ENCODE data around the gene SRGAP1.
"Not testable (repeated sequence)": the region's sequence is repeated elsewhere in the genome, so short reads cannot be mapped to it uniquely, and the experiment has no call there.

The SRGAP1 gene

DNA sequence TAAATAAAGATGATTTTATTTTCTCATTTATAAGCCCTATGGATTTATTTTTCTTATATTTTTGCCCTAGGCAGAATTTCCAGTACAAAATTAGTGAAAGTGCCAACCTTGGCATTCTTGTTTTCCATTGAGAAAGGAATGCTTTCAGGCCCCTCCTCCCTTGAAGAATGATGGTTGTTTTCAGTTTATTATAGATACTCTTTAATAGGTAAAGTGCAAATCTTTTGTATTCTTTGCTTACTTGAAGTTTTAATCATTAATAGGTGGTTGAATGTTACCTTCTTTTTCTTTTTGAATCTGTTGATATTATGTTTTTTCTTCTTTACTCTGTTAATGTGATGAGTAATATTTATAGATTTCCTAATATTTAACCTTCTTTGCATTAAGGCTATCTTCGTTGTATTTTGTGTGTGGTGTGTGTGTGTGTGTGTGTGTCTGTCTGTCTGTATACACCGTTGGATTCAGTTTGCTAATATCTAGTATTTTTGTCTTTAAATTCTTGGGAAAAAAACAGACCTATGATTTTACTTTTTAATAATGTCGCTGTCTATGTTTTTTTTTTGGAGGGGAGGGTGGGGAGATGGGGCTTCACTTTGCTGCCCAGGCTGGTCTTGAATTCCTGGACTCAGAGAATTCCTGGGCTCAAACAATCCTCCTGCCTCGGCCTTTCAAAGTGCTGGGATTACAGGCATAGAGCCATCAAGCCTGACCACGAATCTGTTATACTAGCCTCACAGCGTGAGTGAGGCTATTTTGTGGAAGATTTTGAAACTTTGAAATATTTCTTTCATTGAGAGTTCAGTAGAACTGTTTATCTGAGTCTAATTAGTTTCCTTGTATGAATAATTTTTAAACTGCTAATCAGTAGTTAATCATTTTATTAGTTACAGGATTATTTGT lies 13.5 kb downstream of the SRGAP1 start:
- no peak for DNase-seq (ENCODE audit: low read depth)
- TF ChIP-seq, protein P1, sequence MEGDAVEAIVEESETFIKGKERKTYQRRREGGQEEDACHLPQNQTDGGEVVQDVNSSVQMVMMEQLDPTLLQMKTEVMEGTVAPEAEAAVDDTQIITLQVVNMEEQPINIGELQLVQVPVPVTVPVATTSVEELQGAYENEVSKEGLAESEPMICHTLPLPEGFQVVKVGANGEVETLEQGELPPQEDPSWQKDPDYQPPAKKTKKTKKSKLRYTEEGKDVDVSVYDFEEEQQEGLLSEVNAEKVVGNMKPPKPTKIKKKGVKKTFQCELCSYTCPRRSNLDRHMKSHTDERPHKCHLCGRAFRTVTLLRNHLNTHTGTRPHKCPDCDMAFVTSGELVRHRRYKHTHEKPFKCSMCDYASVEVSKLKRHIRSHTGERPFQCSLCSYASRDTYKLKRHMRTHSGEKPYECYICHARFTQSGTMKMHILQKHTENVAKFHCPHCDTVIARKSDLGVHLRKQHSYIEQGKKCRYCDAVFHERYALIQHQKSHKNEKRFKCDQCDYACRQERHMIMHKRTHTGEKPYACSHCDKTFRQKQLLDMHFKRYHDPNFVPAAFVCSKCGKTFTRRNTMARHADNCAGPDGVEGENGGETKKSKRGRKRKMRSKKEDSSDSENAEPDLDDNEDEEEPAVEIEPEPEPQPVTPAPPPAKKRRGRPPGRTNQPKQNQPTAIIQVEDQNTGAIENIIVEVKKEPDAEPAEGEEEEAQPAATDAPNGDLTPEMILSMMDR (IDR thresholded peaks at IDR 0.05; ENCODE audit: insufficient read depth, low read depth, low read length, missing control alignments): no peak
- no peak overlapping the region for H3K4me3 ChIP-seq (ENCODE audit: low read depth, low read length)

DNA sequence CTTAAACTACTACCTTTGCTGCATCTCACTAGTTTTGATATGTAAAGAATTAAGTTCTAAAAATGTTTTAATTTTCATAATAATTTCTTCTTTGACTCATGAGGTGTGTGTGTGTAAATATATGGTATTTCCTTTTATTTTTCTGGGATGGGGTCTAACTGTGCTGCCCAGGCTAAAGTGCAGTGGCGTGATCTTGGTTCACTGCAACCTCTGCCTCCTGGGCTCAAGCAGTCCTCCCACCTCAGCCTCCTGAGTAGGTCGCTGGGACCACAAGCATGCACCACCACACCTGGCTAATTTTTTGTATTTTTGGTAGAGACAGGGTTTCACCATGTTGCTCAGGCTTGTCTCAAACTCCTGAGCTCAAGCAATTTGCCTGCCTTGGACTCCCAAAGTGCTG lies 15.4 kb downstream of the SRGAP1 start:
- H3K4me3 ChIP-seq (ENCODE audit: low read depth, low read length); DNase-seq (ENCODE audit: low read depth): not testable (repeated sequence)

DNA sequence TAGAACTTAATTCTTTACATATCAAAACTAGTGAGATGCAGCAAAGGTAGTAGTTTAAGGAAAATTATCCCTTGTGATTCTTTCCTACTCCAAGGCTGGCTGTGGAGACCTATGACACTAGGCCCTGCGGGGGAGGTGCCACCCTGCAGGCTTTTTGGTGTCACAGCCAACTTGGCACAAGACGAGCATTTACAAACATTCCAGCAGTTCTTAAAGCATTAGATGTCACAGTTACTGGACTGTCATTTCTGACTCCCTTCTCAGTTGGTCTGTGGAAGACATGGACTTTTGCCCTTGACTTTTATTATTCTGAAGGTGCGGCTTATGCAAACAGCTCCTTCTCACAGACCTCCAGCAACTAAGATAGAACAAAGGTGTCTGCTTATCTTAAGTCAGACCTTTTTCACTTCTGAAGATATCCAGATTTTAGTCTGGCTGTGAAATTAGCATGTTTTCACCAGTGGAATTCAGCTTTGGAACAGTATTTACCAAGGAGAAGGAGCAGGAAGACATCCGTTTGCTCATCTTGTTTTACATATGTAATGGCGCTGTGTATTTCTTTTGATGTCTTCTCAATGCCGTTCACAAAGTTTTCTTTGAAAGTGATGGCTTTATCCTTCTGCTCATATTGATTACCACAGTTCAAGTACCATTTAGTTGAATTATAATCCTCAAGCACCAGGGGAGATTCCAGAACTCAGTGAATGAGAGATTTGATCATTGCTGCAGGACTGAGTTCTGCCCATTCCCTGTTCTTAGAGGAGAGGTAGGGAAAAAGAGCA lies 17.9 kb downstream of the SRGAP1 start:
- TF ChIP-seq, protein P1 (IDR thresholded peaks at IDR 0.05; ENCODE audit: insufficient read depth, low read depth, low read length, missing control alignments): no peak
- no peak for DNase-seq (ENCODE audit: low read depth)
- no peak overlapping the region for H3K4me3 ChIP-seq (ENCODE audit: low read depth, low read length)

DNA sequence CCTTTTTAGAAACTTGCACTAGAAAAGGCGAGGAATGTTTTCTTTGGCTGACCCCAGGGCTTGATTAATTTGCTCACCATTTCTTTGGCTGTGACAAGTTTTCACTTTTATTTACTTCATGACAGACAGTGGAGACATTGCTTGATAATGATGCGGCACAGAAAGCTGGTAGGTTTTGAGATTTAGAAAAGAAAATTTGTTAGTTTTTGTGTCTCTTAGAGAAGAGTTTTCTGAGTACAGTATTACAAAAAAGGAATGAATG lies 18.4 kb downstream of the SRGAP1 start:
- TF ChIP-seq, protein P1 (IDR thresholded peaks at IDR 0.05; ENCODE audit: insufficient read depth, low read depth, low read length, missing control alignments): no peak
- DNase-seq (ENCODE audit: low read depth): no peak
- no peak overlapping the region for H3K4me3 ChIP-seq (ENCODE audit: low read depth, low read length)

DNA sequence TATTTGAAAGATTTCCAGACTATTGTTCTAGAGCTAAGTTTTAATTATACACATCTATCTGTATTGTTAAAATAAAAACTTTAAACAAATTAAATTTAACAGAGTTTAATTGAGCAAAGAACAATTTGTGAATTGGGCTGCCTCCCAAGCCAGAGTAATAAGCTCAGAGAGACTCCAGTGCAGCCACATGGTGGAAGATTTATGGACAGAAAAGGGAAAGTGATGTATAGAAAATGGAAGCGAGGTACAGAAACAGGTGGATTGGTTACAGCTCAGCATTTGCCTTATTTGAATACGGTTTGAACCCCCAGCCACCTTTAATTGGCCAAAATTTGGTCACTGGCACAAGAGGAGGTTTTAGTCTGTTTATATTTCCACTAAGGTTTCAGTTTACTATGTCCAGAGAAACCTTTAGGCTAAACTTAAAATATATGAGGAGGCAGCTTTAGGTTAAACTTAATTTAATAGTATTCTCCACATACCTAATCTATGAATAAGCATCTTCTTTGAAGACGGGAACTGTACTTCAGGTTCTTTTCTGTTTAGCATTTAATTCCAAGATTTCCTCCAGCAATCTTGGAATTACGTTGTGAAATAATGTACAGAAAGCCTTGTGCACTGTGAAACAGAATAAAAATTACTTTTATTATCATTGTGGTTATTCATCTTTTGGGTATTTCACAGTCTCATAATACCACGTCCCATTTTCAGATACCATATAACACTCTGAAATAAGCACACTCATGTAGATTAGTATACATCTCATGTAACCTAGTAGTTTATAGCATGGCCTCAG lies 19.4 kb downstream of the SRGAP1 start:
- TF ChIP-seq, protein P1 (IDR thresholded peaks at IDR 0.05; ENCODE audit: insufficient read depth, low read depth, low read length, missing control alignments): no peak
- no peak for DNase-seq (ENCODE audit: low read depth)
- H3K4me3 ChIP-seq (ENCODE audit: low read depth, low read length): no peak overlapping the region

DNA sequence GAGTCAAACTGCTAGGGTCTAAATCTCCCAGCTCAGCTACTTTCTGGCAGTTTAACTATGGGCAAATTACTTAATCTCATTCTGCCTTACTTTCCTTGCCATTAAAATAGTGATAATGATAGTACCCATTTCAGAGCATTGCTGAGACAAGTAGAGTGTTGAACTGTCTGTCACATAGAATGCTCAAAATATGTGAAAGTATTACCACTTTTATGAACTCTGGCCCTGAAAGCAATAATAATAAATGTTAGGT lies 19.9 kb downstream of the SRGAP1 start:
- no peak for DNase-seq (ENCODE audit: low read depth)
- H3K4me3 ChIP-seq (ENCODE audit: low read depth, low read length): no peak overlapping the region
- TF ChIP-seq, protein P1 (IDR thresholded peaks at IDR 0.05; ENCODE audit: insufficient read depth, low read depth, low read length, missing control alignments): no peak

DNA sequence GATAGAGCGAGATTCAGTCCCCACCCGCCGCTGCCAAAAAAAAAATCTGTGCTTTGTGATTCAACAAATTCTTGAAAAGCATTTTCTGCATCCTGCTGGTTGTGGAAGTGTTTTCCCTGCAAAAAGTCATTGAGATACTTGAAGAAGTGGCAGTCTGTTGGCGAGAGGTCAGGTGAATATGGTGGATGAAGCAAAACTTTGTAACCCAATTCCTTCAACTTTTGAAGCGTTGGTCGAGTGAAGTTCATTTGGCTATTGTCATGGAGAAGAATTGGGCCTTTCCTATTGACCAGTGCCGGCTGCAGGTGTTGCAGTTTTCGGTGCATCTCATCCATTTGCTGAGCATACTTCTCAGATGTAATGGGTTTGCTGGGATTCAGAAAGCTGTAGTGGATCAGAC lies 20.9 kb downstream of the SRGAP1 start:
- TF ChIP-seq, protein P1 (IDR thresholded peaks at IDR 0.05; ENCODE audit: insufficient read depth, low read depth, low read length, missing control alignments): no peak
- DNase-seq (ENCODE audit: low read depth): no peak
- H3K4me3 ChIP-seq (ENCODE audit: low read depth, low read length): no peak overlapping the region
